ENCODE data around the gene CA14.
A peak's percentile ranks its signal among the peaks of the same experiment; 100 is the strongest.
"Not testable (repeated sequence)": the region's sequence is repeated elsewhere in the genome, so short reads cannot be mapped to it uniquely, and the experiment has no call there.

Gene CA14

GRCh38 chr1:150225546-150225945 lies 32.0 kb upstream of the CA14 start:
- Histone ChIP-seq H3K36me3 (ENCODE audit: low read depth) (peaks cover 72% of the 10 kb centered on the region), H3K4me3 (ENCODE audit: severe bottlenecking) (no peak overlapping the region), H3K27me3 (ENCODE audit: insufficient read depth, poor library complexity, severe bottlenecking) (no peaks in the 10 kb centered on the region), H3K27ac (ENCODE audit: poor library complexity, severe bottlenecking) (no peak overlapping the region), H3K4me1 (ENCODE audit: insufficient read depth, poor library complexity, severe bottlenecking) (no peaks in the 10 kb centered on the region), H3K9me3 (ENCODE audit: severe bottlenecking) (no peaks in the 10 kb centered on the region)
- DNase-seq (ENCODE audit: low spot score) (no peak), ATAC-seq (ENCODE audit: low read depth) (no peak)
- TF ChIP-seq CTCF (IDR thresholded peaks at IDR 0.05; ENCODE audit: poor library complexity, severe bottlenecking): no peak

GRCh38 chr1:150226486-150226885 lies 31.1 kb upstream of the CA14 start:
- H3K4me1 ChIP-seq (ENCODE audit: insufficient read depth, poor library complexity, severe bottlenecking): no peaks in the 10 kb centered on the region
- no peaks in the 10 kb centered on the region for H3K9me3 ChIP-seq (ENCODE audit: severe bottlenecking)
- peaks cover 78% of the 10 kb centered on the region for H3K36me3 ChIP-seq (ENCODE audit: low read depth)
- DNase-seq (ENCODE audit: low spot score) (no peak), ATAC-seq (ENCODE audit: low read depth) (no peak)
- TF ChIP-seq CTCF (IDR thresholded peaks at IDR 0.05; ENCODE audit: poor library complexity, severe bottlenecking): no peak
- no peak overlapping the region for H3K27ac ChIP-seq (ENCODE audit: poor library complexity, severe bottlenecking)
- no peaks in the 10 kb centered on the region for H3K27me3 ChIP-seq (ENCODE audit: insufficient read depth, poor library complexity, severe bottlenecking)
- no peak overlapping the region for H3K4me3 ChIP-seq (ENCODE audit: severe bottlenecking)

GRCh38 chr1:150227228-150227627 lies 30.3 kb upstream of the CA14 start:
- no peak for ATAC-seq (ENCODE audit: low read depth)
- DNase-seq (ENCODE audit: low spot score): no peak
- Histone ChIP-seq H3K4me3 (ENCODE audit: severe bottlenecking) (no peak overlapping the region), H3K9me3 (ENCODE audit: severe bottlenecking) (no peaks in the 10 kb centered on the region), H3K27ac (ENCODE audit: poor library complexity, severe bottlenecking) (no peak overlapping the region), H3K36me3 (ENCODE audit: low read depth) (peaks cover 76% of the 10 kb centered on the region), H3K4me1 (ENCODE audit: insufficient read depth, poor library complexity, severe bottlenecking) (no peaks in the 10 kb centered on the region), H3K27me3 (ENCODE audit: insufficient read depth, poor library complexity, severe bottlenecking) (no peaks in the 10 kb centered on the region)
- TF ChIP-seq CTCF (IDR thresholded peaks at IDR 0.05; ENCODE audit: poor library complexity, severe bottlenecking): no peak

- not testable (repeated sequence) for H3K4me3 ChIP-seq (ENCODE audit: severe bottlenecking); DNase-seq (ENCODE audit: low spot score); H3K27ac ChIP-seq (ENCODE audit: poor library complexity, severe bottlenecking); H3K4me1 ChIP-seq (ENCODE audit: insufficient read depth, poor library complexity, severe bottlenecking); H3K9me3 ChIP-seq (ENCODE audit: severe bottlenecking); ATAC-seq (ENCODE audit: low read depth); H3K27me3 ChIP-seq (ENCODE audit: insufficient read depth, poor library complexity, severe bottlenecking)
- peaks cover 68% of the 10 kb centered on the region for H3K36me3 ChIP-seq (ENCODE audit: low read depth)
Observed at GRCh38 chr1:150228246-150228645, 29.3 kb upstream of the CA14 start.

- DNase-seq (ENCODE audit: low spot score); H3K9me3 ChIP-seq (ENCODE audit: severe bottlenecking); H3K27me3 ChIP-seq (ENCODE audit: insufficient read depth, poor library complexity, severe bottlenecking); H3K4me1 ChIP-seq (ENCODE audit: insufficient read depth, poor library complexity, severe bottlenecking); H3K4me3 ChIP-seq (ENCODE audit: severe bottlenecking); ATAC-seq (ENCODE audit: low read depth): not testable (repeated sequence)
- Histone ChIP-seq H3K36me3 (ENCODE audit: low read depth) (peaks cover 27% of the 10 kb centered on the region), H3K27ac (ENCODE audit: poor library complexity, severe bottlenecking) (peak overlapping the region; percentile 79)
Observed at GRCh38 chr1:150232921-150233320, 24.7 kb upstream of the CA14 start.

GRCh38 chr1:150233359-150234308 lies 23.9 kb upstream of the CA14 start:
- ATAC-seq (ENCODE audit: low read depth) (no peak), DNase-seq (ENCODE audit: low spot score) (no peak)
- H3K27me3 ChIP-seq (ENCODE audit: insufficient read depth, poor library complexity, severe bottlenecking): no peaks in the 10 kb centered on the region
- peaks cover 6% of the 10 kb centered on the region for H3K4me1 ChIP-seq (ENCODE audit: insufficient read depth, poor library complexity, severe bottlenecking)
- peaks cover 24% of the 10 kb centered on the region for H3K36me3 ChIP-seq (ENCODE audit: low read depth)
- no peaks in the 10 kb centered on the region for H3K9me3 ChIP-seq (ENCODE audit: severe bottlenecking)
- no peak for TF ChIP-seq CTCF (IDR thresholded peaks at IDR 0.05; ENCODE audit: poor library complexity, severe bottlenecking)
- peak overlapping the region; percentile 67 for H3K4me3 ChIP-seq (ENCODE audit: severe bottlenecking)
- H3K27ac ChIP-seq (ENCODE audit: poor library complexity, severe bottlenecking): peak overlapping the region; percentile 79

Data from RWPE2 (cell line).